Epithelial cell of proximal tubule (primary cell): ENCODE data around the gene SRRM5. TPM values are rescaled to one million over a fixed set of nuclear protein-coding genes. Genes with fewer than 3 reads are reported as not detected.

Experiments
- DNase-seq: peaks from one replicate; pipeline ENCODE4 v3.0.0-alpha.2; 2011; ENCODE audit warnings: low read depth
- H3K4me3 ChIP-seq: 2 replicates; pipeline ENCODE4 v1.5.1; 2011; ENCODE audit warnings: low read depth, mild to moderate bottlenecking, low read length
- total RNA-seq: library from RNA; depleted of rRNA; stranded (reverse); fragments of >200 nt; gene quantifications from 2 replicates; pipeline ENCODE4 v1.2.3, GENCODE V29; 2015
- TF ChIP-seq, protein P1 (sequence below): conservative IDR thresholded peaks from 2 replicates; pipeline ENCODE4 v1.5.1; 2012; ENCODE audit warnings: low read depth, mild to moderate bottlenecking, low read length

SRRM5 gene
- total RNA-seq, 1 donor from 2014 or later, result 0.12 TPM

DNA sequence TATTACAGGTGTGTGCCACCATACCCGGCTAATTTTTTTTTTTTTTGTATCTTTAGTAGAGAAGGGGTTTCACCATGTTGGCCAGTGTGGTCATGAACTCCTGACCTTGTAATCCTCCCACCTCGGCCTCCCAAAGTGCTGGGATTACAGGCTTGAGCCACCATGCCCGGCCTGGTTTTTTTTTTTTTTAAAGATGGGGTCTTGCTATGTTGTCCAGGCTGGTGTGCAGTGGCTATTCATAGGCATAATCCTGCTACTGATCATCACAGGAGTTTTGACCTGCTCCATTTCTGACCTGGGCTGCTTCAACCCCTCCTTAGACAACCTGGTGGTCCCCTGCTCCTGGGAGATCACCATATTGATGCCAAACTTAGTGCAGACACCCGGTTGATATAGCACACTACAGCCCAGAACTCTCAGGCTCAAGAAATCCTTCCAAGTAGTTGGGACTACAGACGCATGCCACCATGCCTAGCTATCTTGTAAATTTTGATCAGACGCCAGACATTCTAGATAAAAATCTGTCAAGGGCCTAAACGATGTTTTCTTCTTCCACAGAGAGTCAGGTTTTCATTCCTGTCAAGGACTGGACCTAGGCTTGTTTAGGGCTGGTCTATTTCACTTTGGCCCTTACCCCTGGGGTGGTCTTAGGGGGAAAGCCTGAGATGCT lies 48.5 kb downstream of the SRRM5 start:
- TF ChIP-seq, protein P1, sequence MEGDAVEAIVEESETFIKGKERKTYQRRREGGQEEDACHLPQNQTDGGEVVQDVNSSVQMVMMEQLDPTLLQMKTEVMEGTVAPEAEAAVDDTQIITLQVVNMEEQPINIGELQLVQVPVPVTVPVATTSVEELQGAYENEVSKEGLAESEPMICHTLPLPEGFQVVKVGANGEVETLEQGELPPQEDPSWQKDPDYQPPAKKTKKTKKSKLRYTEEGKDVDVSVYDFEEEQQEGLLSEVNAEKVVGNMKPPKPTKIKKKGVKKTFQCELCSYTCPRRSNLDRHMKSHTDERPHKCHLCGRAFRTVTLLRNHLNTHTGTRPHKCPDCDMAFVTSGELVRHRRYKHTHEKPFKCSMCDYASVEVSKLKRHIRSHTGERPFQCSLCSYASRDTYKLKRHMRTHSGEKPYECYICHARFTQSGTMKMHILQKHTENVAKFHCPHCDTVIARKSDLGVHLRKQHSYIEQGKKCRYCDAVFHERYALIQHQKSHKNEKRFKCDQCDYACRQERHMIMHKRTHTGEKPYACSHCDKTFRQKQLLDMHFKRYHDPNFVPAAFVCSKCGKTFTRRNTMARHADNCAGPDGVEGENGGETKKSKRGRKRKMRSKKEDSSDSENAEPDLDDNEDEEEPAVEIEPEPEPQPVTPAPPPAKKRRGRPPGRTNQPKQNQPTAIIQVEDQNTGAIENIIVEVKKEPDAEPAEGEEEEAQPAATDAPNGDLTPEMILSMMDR, result no peak
- no peak for DNase-seq
- no peak overlapping the region for H3K4me3 ChIP-seq

DNA sequence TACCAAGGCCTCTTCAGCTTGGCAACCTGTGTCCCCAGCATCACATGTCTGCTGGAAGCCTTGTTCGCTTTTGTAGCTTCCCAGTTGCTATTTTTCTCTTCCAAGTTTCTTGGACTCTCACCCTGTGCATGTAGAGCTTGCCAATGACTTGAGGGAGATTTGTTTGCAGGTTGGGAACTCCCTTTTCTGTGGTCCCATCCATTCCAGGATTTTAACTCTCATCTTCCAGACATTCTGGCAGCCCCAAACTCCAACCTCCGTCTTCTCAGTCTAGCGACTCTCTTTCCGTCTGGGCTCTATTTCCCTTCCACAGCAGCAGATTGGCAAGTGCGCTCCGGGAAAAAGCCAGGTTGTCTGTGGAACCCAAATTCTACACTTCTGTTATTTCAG lies 49.1 kb downstream of the SRRM5 start:
- no peak for DNase-seq
- no peak overlapping the region for H3K4me3 ChIP-seq
- TF ChIP-seq, protein P1, result no peak

DNA sequence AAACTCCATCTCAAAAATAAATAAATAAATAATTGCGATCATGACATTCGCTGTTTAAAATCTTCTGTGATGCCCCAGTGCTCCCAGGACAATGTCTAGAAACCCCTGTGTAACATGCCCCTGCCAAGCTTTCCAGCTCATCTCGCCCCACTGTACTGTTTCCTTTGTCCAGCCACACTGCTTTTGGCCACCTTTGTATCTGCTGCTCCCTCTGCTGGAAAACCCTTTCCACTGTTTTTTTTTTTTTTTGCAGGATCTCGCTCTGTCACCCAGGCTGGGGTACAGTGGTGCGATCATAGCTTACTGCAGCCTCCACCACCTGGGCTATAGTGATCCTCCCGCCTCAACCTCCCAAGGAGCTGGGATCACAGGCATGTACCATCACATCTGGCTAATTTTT lies 50.6 kb downstream of the SRRM5 start:
- TF ChIP-seq, protein P1, result peak; percentile 58
- DNase-seq, result no peak
- no peak overlapping the region for H3K4me3 ChIP-seq

DNA sequence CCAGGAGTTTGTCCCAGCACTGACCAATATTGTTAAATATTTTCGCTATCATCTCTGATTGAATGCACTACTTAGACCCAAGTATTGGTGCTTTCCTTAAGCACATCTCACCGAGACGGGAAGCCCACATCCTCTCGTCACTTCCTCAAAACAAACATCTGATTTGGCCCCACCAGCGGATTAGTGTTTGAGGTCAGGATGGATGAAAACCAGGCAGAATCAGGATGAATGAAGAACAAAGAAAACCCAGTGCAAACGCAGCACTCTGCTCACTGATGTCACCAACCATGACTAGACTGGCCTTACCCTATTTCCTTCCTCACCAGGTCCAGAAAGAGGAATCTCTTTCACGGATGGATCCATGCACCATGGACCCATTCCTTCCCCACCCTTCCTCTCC lies 52.1 kb downstream of the SRRM5 start:
- H3K4me3 ChIP-seq, result no peak overlapping the region
- no peak for DNase-seq
- TF ChIP-seq, protein P1, result no peak

Other genes starting within 250 kb of the SRRM5 start
- gene TEX101, start 197.2 kb upstream of the SRRM5 start, total RNA-seq, result not detected in 2 replicates
- 0.98 and 1.6 TPM in 2 replicates for gene LYPD3, start 146.5 kb upstream of the SRRM5 start, total RNA-seq
- 6.0 and 15.8 TPM in 2 replicates for gene PHLDB3, start 107.3 kb upstream of the SRRM5 start, total RNA-seq
- gene ETHE1, start 84.9 kb upstream of the SRRM5 start, total RNA-seq, result 55.9 and 76.0 TPM in 2 replicates
- gene ZNF575, start 78.9 kb upstream of the SRRM5 start, total RNA-seq, result not detected in 2 replicates
- gene XRCC1, start 36.6 kb upstream of the SRRM5 start, total RNA-seq, result 31.4 and 42.9 TPM in 2 replicates
- gene PINLYP, start 36.3 kb upstream of the SRRM5 start, total RNA-seq, result 0.43 and 2.3 TPM in 2 replicates
- gene IRGQ, start 16.0 kb upstream of the SRRM5 start, total RNA-seq, result 20.8 and 21.3 TPM in 2 replicates
- gene ZNF576, start 15.5 kb upstream of the SRRM5 start, total RNA-seq, result 6.9 and 10.9 TPM in 2 replicates
- 36.7 and 60.7 TPM in 2 replicates for gene ZNF428, start 7.5 kb downstream of the SRRM5 start, total RNA-seq
- 7.7 and 16.4 TPM in 2 replicates for gene CADM4, start 27.8 kb downstream of the SRRM5 start, total RNA-seq
- gene PLAUR, start 58.1 kb downstream of the SRRM5 start, total RNA-seq, result 150 and 335 TPM in 2 replicates
- gene IRGC, start 104.0 kb downstream of the SRRM5 start, total RNA-seq, result not detected in 2 replicates
- gene SMG9, start 142.9 kb downstream of the SRRM5 start, total RNA-seq, result 15.8 and 29.9 TPM in 2 replicates
- gene KCNN4, start 168.9 kb downstream of the SRRM5 start, total RNA-seq, result 8.3 and 11.6 TPM in 2 replicates
- gene LYPD5, start 190.4 kb downstream of the SRRM5 start, total RNA-seq, result 1.2 TPM in 1 of 2 replicates, not detected in the other
- gene ZNF283, start 215.2 kb downstream of the SRRM5 start, total RNA-seq, result 2.9 and 3.5 TPM in 2 replicates